K562 (cell line): ENCODE measurements around the gene TMEFF2. TPM values are rescaled to one million over a fixed set of nuclear protein-coding genes. Genes with fewer than 3 reads are reported as not detected.

Source experiments
- ATAC-seq: fragments of 200-7000 bp; cut with Tn5 transposase; 3 replicates; pipeline ENCODE4 v1.9.1; 2020; ENCODE audit warnings: moderate library complexity
- BruUV-seq: library from RNA; stranded (reverse); fragments of 400-500 nt; replicated peaks from 2 replicates; lab custom pipeline; 2021; lab: Mats Ljungman, UMichigan
- CTCF ChIA-PET: fragments of 300-600 bp; formaldehyde crosslinking; extraction: SDS; loops from one replicate; lab custom pipeline; 2021; ENCODE audit warnings: low intra/inter-chr PET ratio; lab: Yijun Ruan, JAX
- POLR2A ChIA-PET: fragments of 300-600, 350-650 bp; sonication (Branson Sonifier 250); formaldehyde crosslinking; extraction: SDS; loops from one replicate; lab custom pipeline; 2021; ENCODE audit warnings: antibody characterized with exemption, inconsistent platforms; lab: Yijun Ruan, JAX
- DNase-seq, 4 experiments: peaks; one replicate each; pipeline versions ENCODE4 v3.0.0 to v3.0.0-alpha.2; 2011 to 2018; ENCODE audit warnings: low spot score in 3 of 4, mixed read lengths in 3 of 4; ENCODE audit errors: extremely low read depth in 1 of 4
- FAIRE-seq: peaks from 2 replicates; lab custom pipeline; 2011; peaks lifted over from hg19 to GRCh38; lab: Jason Lieb, UNC
- H2AFZ ChIP-seq: 2 replicates; pipeline ENCODE4 v1.6.0; 2011; ENCODE audit warnings: low read depth, low read length, control low read depth, inconsistent platforms
- H3K27ac ChIP-seq: fragments of 200-600 bp; 3 replicates; pipeline ENCODE4 v1.8.0; 2011; ENCODE audit warnings: low read depth, mild to moderate bottlenecking, control low read depth, inconsistent platforms, low read length, moderate library complexity, mixed read lengths; ENCODE audit errors: extremely low read depth
- H3K27me3 ChIP-seq, 2 experiments: fragments of 300-600 bp in 1 of 2; 2 replicates in 1 of 2; 3 replicates in 1 of 2; pipeline versions ENCODE4 v1.6.0 to v1.8.0; 2011; ENCODE audit warnings: inconsistent platforms in 2 of 2, low read length in 2 of 2, mild to moderate bottlenecking in 1 of 2, mixed read lengths in 1 of 2, moderate library complexity in 1 of 2; ENCODE audit not compliant: control insufficient read depth in 2 of 2, insufficient read depth in 2 of 2
- H3K36me3 ChIP-seq: fragments of 300-600 bp; 3 replicates; pipeline ENCODE4 v1.8.0; 2011; ENCODE audit warnings: mild to moderate bottlenecking, low read length, inconsistent platforms; ENCODE audit not compliant: control insufficient read depth, insufficient read depth
- H3K4me1 ChIP-seq, 2 experiments: fragments of 200-600 bp in 1 of 2; replicated peaks in 1 of 2; 2 replicates in 1 of 2; 3 replicates in 1 of 2; pipeline versions ENCODE4 v1.5.1 to v1.8.0; 2011; ENCODE audit warnings: inconsistent platforms in 2 of 2, low read length in 2 of 2, mild to moderate bottlenecking in 1 of 2, mixed read lengths in 1 of 2, moderate library complexity in 1 of 2; ENCODE audit not compliant: control insufficient read depth in 2 of 2, insufficient read depth in 2 of 2
- H3K4me2 ChIP-seq: 2 replicates; pipeline ENCODE4 v1.6.1; 2011; ENCODE audit warnings: low read length, control low read depth, inconsistent platforms, mixed read lengths; ENCODE audit not compliant: insufficient read depth
- H3K4me3 ChIP-seq: fragments of 200-600 bp; sonication (generic), shearing (Covaris generic); 2 replicates; pipeline ENCODE4 v1.5.1; 2016; ENCODE audit warnings: control low read depth, inconsistent platforms
- H3K79me2 ChIP-seq: fragments of 200-600 bp; 3 replicates; pipeline ENCODE4 v1.8.0; 2011; ENCODE audit warnings: low read length, inconsistent platforms; ENCODE audit not compliant: control insufficient read depth, insufficient read depth
- H3K9ac ChIP-seq, 2 experiments: 2 replicates each; pipeline versions ENCODE4 v1.6.0 to v1.6.1; 2011; ENCODE audit warnings: low read depth in 2 of 2, low read length in 2 of 2, control low read depth in 1 of 2, inconsistent platforms in 1 of 2, mild to moderate bottlenecking in 1 of 2, mixed read lengths in 1 of 2; ENCODE audit not compliant: insufficient read depth in 1 of 2
- H3K9me1 ChIP-seq: one replicate; pipeline ENCODE4 v1.6.0; 2011; ENCODE audit warnings: inconsistent platforms, mild to moderate bottlenecking, low read length, moderate library complexity; ENCODE audit not compliant: control insufficient read depth, insufficient read depth
- H3K9me3 ChIP-seq: replicated peaks from 2 replicates; pipeline ENCODE4 v1.5.1; 2011; ENCODE audit warnings: low read depth, low read length, inconsistent platforms; ENCODE audit not compliant: control insufficient read depth, insufficient read depth
- H4K20me1 ChIP-seq: replicated peaks from 2 replicates; pipeline ENCODE4 v1.6.1; 2011; ENCODE audit warnings: low read length, inconsistent platforms, mixed read lengths; ENCODE audit not compliant: control insufficient read depth, insufficient read depth
- AFF1 ChIP-seq, 2 experiments: fragments of 450-650 bp; IDR thresholded peaks; 2 replicates each; pipeline ENCODE4 v1.6.1; 2018; ENCODE audit warnings: mild to moderate bottlenecking in 2 of 2, low read depth in 1 of 2; ENCODE audit not compliant: partially characterized antibody in 2 of 2
- BRF2 ChIP-seq: IDR thresholded peaks from 3 replicates; pipeline ENCODE4 v1.6.1; 2011; ENCODE audit warnings: borderline replicate concordance, mild to moderate bottlenecking; ENCODE audit not compliant: insufficient read length, insufficient read depth
- CUX1 ChIP-seq: fragments of 200-800 bp; sonication (Bioruptor generic); IDR thresholded peaks from 2 replicates; pipeline ENCODE4 v1.6.1; 2016; ENCODE audit warnings: missing genetic modification characterization, missing compliant biosample characterization
- E2F1 ChIP-seq: sonication (generic); formaldehyde crosslinking; IDR thresholded peaks from 2 replicates; pipeline ENCODE4 v1.8.1; 2023; ENCODE audit warnings: mild to moderate bottlenecking, missing genetic modification reagents, moderate library complexity
- FOXA1 ChIP-seq: fragments of 450-650 bp; IDR thresholded peaks from 2 replicates; pipeline ENCODE4 v1.6.1; 2016; ENCODE audit warnings: mild to moderate bottlenecking, borderline replicate concordance
- RFX7 ChIP-seq: fragments of 250-450 bp; sonication (Bioruptor Pico); IDR thresholded peaks from 2 replicates; pipeline ENCODE4 v1.5.1; 2021; ENCODE audit warnings: mild to moderate bottlenecking
- TBP ChIP-seq: optimal IDR thresholded peaks from 2 replicates; pipeline ENCODE3; 2011; ENCODE audit warnings: low read depth, low read length, improper control_type of control experiment
- YBX1 ChIP-seq: fragments of 450-650 bp; IDR thresholded peaks from 2 replicates; pipeline ENCODE4 v1.7.1; 2016; ENCODE audit warnings: mild to moderate bottlenecking
- ZNF316 ChIP-seq: fragments of 450-650 bp; IDR thresholded peaks from 2 replicates; pipeline ENCODE4 v1.6.1; 2016
- ZNF707 ChIP-seq: fragments of 250-450 bp; sonication (Bioruptor Pico); conservative IDR thresholded peaks from 2 replicates; pipeline ENCODE4 v1.8.0; 2022; ENCODE audit warnings: inconsistent platforms, mild to moderate bottlenecking, moderate library complexity
- in situ Hi-C: fragments of 300-500 bp; cut with MboI; formaldehyde crosslinking; loops from 4 replicates; pipeline ENCODE4 v1.15.0; 2018; ENCODE audit warnings: inconsistent platforms, mixed read lengths
- intact Hi-C: fragments of 100-400 bp; cut with micrococcal nuclease; formaldehyde crosslinking; loops from 2 replicates; pipeline ENCODE4 v1.14.2; 2022
- polyA plus RNA-seq, 8 experiments: library from polyadenylated mRNA; depleted of rRNA in 4 of 8; stranded (reverse) in 5 of 8; unstranded in 3 of 8; fragments of >200 nt; fragmentation: Nextera tagmentation in 2 of 8; fragmentation: Illumina TruSeq in 1 of 8; extraction: Ambion mirVana in 2 of 8; extraction: Trizol in 1 of 8; gene quantifications; 2 replicates each; pipeline versions ENCODE4 v1.2.1 to v1.2.3, GENCODE V29; 2011 to 2014; ENCODE audit warnings: inconsistent platforms in 1 of 8, missing spikeins in 1 of 8
- total RNA-seq, 7 experiments: library from RNA; depleted of rRNA in 6 of 7; stranded (reverse); fragments of >200 nt in 6 of 7; fragmentation: Illumina TruSeq in 2 of 7; extraction: Trizol in 2 of 7; gene quantifications; 2 replicates each; pipeline versions ENCODE4 v1.2.1 to v1.2.3, GENCODE V29; 2011 to 2021; ENCODE audit warnings: low replicate concordance in 1 of 7

TMEFF2 gene
- total and polyA plus RNA-seq, 9 of the 15 experiments (the other 6 are each of a cell fraction or from before 2014, with no cell fraction given): 1.4 TPM; not detected in 8

GRCh38 chr2:192126912-192127311 lies 67.8 kb downstream of the TMEFF2 start:
- no peaks in the 10 kb centered on the region for H4K20me1 ChIP-seq
- FAIRE-seq (no peak), ATAC-seq (no peak), DNase-seq (no peak)
- no peaks in the 10 kb centered on the region for H3K4me1 ChIP-seq
- H3K4me2 ChIP-seq: no peak overlapping the region
- H3K9ac ChIP-seq: no peak overlapping the region
- ChIA-PET CTCF (no interaction called here), POLR2A (no interaction called here)
- H3K4me3 ChIP-seq: no peak overlapping the region
- no peaks in the 10 kb centered on the region for H3K9me1 ChIP-seq
- TF ChIP-seq TBP (no peak), RFX7 (CRISPR knock-in tag) (no peak), E2F1 (CRISPR knock-in tag) (no peak), BRF2 (no peak), YBX1 (no peak), CUX1 (CRISPR knock-in tag) (no peak), FOXA1 (no peak), ZNF707 (no peak), ZNF316 (no peak), AFF1 (IDR thresholded peaks at IDR 0.05; ENCODE audit: low read depth in 1 of 2, partially characterized antibody in 2 of 2) (no peak)
- in situ Hi-C loops (no loop called here), intact Hi-C loops (no loop called here)
- BruUV-seq: no TSS peak
- no peaks in the 10 kb centered on the region for H3K79me2 ChIP-seq
- no peak overlapping the region for H3K27ac ChIP-seq
- H3K36me3 ChIP-seq: no peaks in the 10 kb centered on the region
- H3K27me3 ChIP-seq: no peaks in the 10 kb centered on the region
- H3K9me3 ChIP-seq: no peaks in the 10 kb centered on the region
- no peak overlapping the region for H2AFZ ChIP-seq
